Measurements from ENCODE around the gene NRTN. TPM values are rescaled to one million over a fixed set of nuclear protein-coding genes. Genes with fewer than 3 reads are reported as not detected.

The NRTN gene
- total and polyA plus RNA-seq, 4 donors = 1.3 to 5.3 (median 3.5) TPM

DNA sequence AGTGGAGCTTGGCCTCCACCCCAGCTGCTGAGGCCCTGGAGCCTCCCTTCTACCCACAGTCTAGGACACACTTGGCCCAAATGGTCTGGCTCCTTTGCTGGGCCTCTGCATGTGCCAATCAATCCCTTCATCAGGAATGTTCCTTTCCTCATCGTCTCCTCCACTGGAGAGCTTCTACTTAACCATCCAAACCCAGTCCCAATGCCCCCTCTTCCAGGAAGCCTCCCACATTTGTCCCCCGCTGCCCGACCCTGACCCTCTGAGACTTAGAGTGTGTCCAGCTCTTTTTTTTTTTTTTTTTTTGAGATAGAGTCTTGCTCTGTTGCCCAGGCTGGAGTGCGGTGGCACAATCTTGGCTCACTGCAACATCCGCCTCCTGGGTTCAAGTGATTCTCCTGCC lies 16.4 kb upstream of the NRTN start:
- Histone ChIP-seq H3K27me3 (ENCODE audit: control insufficient read depth in 4 of 4, insufficient read depth in 4 of 4, low read length in 3 of 4) (no peaks in the 10 kb centered on the region), H3K27ac (ENCODE audit: low read depth in 1 of 2, low read length in 2 of 2) (no peak overlapping the region), H3K36me3 (ENCODE audit: control insufficient read depth in 4 of 4, insufficient read depth in 3 of 4, low read depth in 1 of 4, low read length in 3 of 4) (peaks cover 8 to 59% (median 33%) of the 10 kb centered on the region in 4 donors), H3K9me3 (ENCODE audit: control insufficient read depth in 4 of 4, low read length in 3 of 4) (no peaks in the 10 kb centered on the region), H3K4me3 (ENCODE audit: low read depth in 1 of 3, low read length in 3 of 3) (no peak overlapping the region), H3K4me1 (ENCODE audit: control insufficient read depth in 4 of 4, insufficient read depth in 4 of 4, low read length in 3 of 4) (peaks cover 0 to 14% (median 5%) of the 10 kb centered on the region in 4 donors), H3K9ac (ENCODE audit: low read depth in 1 of 2, low read length in 2 of 2) (no peak overlapping the region)
- no peak for DNase-seq (ENCODE audit: low spot score)
- 97% methylated on average over 5 of the region's 5 CpGs for WGBS
- TF ChIP-seq HNF4G (IDR thresholded peaks at IDR 0.05) = no peak
- no peak for TF ChIP-seq RXRA (IDR thresholded peaks at IDR 0.05)
- TF ChIP-seq, protein P1, sequence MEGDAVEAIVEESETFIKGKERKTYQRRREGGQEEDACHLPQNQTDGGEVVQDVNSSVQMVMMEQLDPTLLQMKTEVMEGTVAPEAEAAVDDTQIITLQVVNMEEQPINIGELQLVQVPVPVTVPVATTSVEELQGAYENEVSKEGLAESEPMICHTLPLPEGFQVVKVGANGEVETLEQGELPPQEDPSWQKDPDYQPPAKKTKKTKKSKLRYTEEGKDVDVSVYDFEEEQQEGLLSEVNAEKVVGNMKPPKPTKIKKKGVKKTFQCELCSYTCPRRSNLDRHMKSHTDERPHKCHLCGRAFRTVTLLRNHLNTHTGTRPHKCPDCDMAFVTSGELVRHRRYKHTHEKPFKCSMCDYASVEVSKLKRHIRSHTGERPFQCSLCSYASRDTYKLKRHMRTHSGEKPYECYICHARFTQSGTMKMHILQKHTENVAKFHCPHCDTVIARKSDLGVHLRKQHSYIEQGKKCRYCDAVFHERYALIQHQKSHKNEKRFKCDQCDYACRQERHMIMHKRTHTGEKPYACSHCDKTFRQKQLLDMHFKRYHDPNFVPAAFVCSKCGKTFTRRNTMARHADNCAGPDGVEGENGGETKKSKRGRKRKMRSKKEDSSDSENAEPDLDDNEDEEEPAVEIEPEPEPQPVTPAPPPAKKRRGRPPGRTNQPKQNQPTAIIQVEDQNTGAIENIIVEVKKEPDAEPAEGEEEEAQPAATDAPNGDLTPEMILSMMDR (IDR thresholded peaks at IDR 0.05; ENCODE audit: low read depth, low read length, missing input control) = no peak
- TF ChIP-seq GABPA (IDR thresholded peaks at IDR 0.05 in 1 of 2, conservative IDR thresholded peaks at IDR 0.05 in 1 of 2) = no peak
- TF ChIP-seq, protein P2, sequence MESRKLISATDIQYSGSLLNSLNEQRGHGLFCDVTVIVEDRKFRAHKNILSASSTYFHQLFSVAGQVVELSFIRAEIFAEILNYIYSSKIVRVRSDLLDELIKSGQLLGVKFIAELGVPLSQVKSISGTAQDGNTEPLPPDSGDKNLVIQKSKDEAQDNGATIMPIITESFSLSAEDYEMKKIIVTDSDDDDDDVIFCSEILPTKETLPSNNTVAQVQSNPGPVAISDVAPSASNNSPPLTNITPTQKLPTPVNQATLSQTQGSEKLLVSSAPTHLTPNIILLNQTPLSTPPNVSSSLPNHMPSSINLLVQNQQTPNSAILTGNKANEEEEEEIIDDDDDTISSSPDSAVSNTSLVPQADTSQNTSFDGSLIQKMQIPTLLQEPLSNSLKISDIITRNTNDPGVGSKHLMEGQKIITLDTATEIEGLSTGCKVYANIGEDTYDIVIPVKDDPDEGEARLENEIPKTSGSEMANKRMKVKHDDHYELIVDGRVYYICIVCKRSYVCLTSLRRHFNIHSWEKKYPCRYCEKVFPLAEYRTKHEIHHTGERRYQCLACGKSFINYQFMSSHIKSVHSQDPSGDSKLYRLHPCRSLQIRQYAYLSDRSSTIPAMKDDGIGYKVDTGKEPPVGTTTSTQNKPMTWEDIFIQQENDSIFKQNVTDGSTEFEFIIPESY (IDR thresholded peaks at IDR 0.05) = no peak
- TF ChIP-seq YY1 (IDR thresholded peaks at IDR 0.05) = no peak
- TF ChIP-seq, protein P3, sequence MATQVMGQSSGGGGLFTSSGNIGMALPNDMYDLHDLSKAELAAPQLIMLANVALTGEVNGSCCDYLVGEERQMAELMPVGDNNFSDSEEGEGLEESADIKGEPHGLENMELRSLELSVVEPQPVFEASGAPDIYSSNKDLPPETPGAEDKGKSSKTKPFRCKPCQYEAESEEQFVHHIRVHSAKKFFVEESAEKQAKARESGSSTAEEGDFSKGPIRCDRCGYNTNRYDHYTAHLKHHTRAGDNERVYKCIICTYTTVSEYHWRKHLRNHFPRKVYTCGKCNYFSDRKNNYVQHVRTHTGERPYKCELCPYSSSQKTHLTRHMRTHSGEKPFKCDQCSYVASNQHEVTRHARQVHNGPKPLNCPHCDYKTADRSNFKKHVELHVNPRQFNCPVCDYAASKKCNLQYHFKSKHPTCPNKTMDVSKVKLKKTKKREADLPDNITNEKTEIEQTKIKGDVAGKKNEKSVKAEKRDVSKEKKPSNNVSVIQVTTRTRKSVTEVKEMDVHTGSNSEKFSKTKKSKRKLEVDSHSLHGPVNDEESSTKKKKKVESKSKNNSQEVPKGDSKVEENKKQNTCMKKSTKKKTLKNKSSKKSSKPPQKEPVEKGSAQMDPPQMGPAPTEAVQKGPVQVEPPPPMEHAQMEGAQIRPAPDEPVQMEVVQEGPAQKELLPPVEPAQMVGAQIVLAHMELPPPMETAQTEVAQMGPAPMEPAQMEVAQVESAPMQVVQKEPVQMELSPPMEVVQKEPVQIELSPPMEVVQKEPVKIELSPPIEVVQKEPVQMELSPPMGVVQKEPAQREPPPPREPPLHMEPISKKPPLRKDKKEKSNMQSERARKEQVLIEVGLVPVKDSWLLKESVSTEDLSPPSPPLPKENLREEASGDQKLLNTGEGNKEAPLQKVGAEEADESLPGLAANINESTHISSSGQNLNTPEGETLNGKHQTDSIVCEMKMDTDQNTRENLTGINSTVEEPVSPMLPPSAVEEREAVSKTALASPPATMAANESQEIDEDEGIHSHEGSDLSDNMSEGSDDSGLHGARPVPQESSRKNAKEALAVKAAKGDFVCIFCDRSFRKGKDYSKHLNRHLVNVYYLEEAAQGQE (IDR thresholded peaks at IDR 0.05) = no peak
- no peak for TF ChIP-seq FOXA1 (IDR thresholded peaks at IDR 0.05)
- TF ChIP-seq, protein P4, sequence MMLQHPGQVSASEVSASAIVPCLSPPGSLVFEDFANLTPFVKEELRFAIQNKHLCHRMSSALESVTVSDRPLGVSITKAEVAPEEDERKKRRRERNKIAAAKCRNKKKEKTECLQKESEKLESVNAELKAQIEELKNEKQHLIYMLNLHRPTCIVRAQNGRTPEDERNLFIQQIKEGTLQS (IDR thresholded peaks at IDR 0.05) = no peak
- no peak for TF ChIP-seq HNF4A (conservative IDR thresholded peaks at IDR 0.05)
- no peak for TF ChIP-seq SP1 (IDR thresholded peaks at IDR 0.05)
- TF ChIP-seq FOXA2 (IDR thresholded peaks at IDR 0.05) = no peak
- TF ChIP-seq, protein P5, sequence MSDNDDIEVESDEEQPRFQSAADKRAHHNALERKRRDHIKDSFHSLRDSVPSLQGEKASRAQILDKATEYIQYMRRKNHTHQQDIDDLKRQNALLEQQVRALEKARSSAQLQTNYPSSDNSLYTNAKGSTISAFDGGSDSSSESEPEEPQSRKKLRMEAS (IDR thresholded peaks at IDR 0.05) = no peak
- TF ChIP-seq TAF1 (conservative IDR thresholded peaks at IDR 0.05) = no peak
- TF ChIP-seq RAD21 (IDR thresholded peaks at IDR 0.05) = no peak
- no peak for TF ChIP-seq JUND (IDR thresholded peaks at IDR 0.05)
- TF ChIP-seq EGR1 (IDR thresholded peaks at IDR 0.05; ENCODE audit: low read depth in 2 of 2) = no peak
- TF ChIP-seq NR2F2 (IDR thresholded peaks at IDR 0.05) = no peak

Data from liver (tissue), 9 donors.